Panc1 (cell line): ENCODE results near the gene SLC10A1. TPM values are rescaled to one million over a fixed set of nuclear protein-coding genes. Genes with fewer than 3 reads are reported as not detected.

Source experiments
- ATAC-seq: fragments of 200-7000 bp; cut with Tn5 transposase; 2 replicates; pipeline ENCODE4 v1.9.1; 2020; ENCODE audit warnings: mild to moderate bottlenecking, moderate library complexity
- BruUV-seq: library from RNA; stranded (reverse); fragments of 400-500 nt; replicated peaks from 2 replicates; lab custom pipeline; 2021; lab: Mats Ljungman, UMichigan
- CTCF ChIA-PET: fragments of 300-600 bp; sonication (Branson Sonifier 250); formaldehyde crosslinking; loops from one replicate; lab custom pipeline; 2022; ENCODE audit warnings: antibody characterized with exemption; lab: Charles Lee
- POLR2A ChIA-PET: fragments of 300-600 bp; sonication (Branson Sonifier 250); formaldehyde crosslinking; loops from one replicate; lab custom pipeline; 2022; ENCODE audit warnings: antibody characterized with exemption; lab: Charles Lee
- DNase-seq: peaks from one replicate; pipeline ENCODE4 v3.0.0-alpha.2; 2010; ENCODE audit warnings: low read depth, low spot score
- H3K27ac ChIP-seq: 2 replicates; pipeline ENCODE4 v1.5.1; 2011; ENCODE audit warnings: mild to moderate bottlenecking, low read length, inconsistent platforms
- H3K27me3 ChIP-seq: fragments of 200-500 bp; sonication (Bioruptor generic); 2 replicates; pipeline ENCODE4 v1.6.0; 2014; ENCODE audit warnings: low read length, inconsistent platforms; ENCODE audit not compliant: control insufficient read depth, insufficient read depth
- H3K36me3 ChIP-seq: fragments of 200-500 bp; sonication (Bioruptor generic); 2 replicates; pipeline ENCODE4 v1.5.1; 2014; ENCODE audit warnings: inconsistent platforms, mild to moderate bottlenecking, low read length, moderate library complexity; ENCODE audit not compliant: control insufficient read depth, insufficient read depth
- H3K4me1 ChIP-seq: 2 replicates; pipeline ENCODE4 v1.5.1; 2011; ENCODE audit warnings: inconsistent platforms, mild to moderate bottlenecking, low read length, moderate library complexity; ENCODE audit not compliant: control insufficient read depth, insufficient read depth
- H3K4me3 ChIP-seq, 2 experiments: 2 replicates each; pipeline ENCODE4 v1.5.1; 2011 to 2012; ENCODE audit warnings: low read depth in 2 of 2, low read length in 2 of 2, mild to moderate bottlenecking in 2 of 2, inconsistent platforms in 1 of 2, moderate library complexity in 1 of 2
- H3K9me3 ChIP-seq: fragments of 200-500 bp; sonication (Bioruptor generic); 2 replicates; pipeline ENCODE4 v1.5.1; 2014; ENCODE audit warnings: low read depth, mild to moderate bottlenecking, inconsistent platforms, low read length, moderate library complexity; ENCODE audit not compliant: control insufficient read depth, insufficient read depth
- CTCF ChIP-seq: fragments of 450-650 bp; IDR thresholded peaks from 2 replicates; pipeline ENCODE4 v1.5.1; 2017; ENCODE audit warnings: mild to moderate bottlenecking
- POLR2AphosphoS5 ChIP-seq: IDR thresholded peaks from 2 replicates; pipeline ENCODE4 v1.6.1; 2012; ENCODE audit warnings: mild to moderate bottlenecking, low read depth, low read length, moderate library complexity
- REST ChIP-seq, 2 experiments: IDR thresholded peaks; 2 replicates each; pipeline ENCODE4 v1.6.1; 2011 to 2012; ENCODE audit warnings: low read depth in 2 of 2, control low read depth in 1 of 2, low read length in 1 of 2, mild to moderate bottlenecking in 1 of 2, moderate library complexity in 1 of 2; ENCODE audit not compliant: insufficient read depth in 1 of 2
- SIN3A ChIP-seq: IDR thresholded peaks from 2 replicates; pipeline ENCODE4 v1.6.1; 2012; ENCODE audit warnings: low read depth, mild to moderate bottlenecking, low read length, moderate library complexity, borderline replicate concordance; ENCODE audit not compliant: insufficient read depth
- TCF7L2 ChIP-seq: IDR thresholded peaks from 2 replicates; pipeline ENCODE4 v1.6.1; 2011; ENCODE audit warnings: mild to moderate bottlenecking, low read depth, low read length, inconsistent platforms
- in situ Hi-C: cut with HindIII; loops from 2 replicates; pipeline ENCODE4 v1.10.0; 2016; ENCODE audit warnings: low sequenced_read_pairs, low pct_unique_long_range_greater_than_20kb
- intact Hi-C: fragments of 100-400 bp; cut with micrococcal nuclease; formaldehyde crosslinking; loops from one replicate; pipeline ENCODE4 v1.10.0; 2022; ENCODE audit not compliant: unreplicated experiment
- total RNA-seq: library from RNA; stranded (reverse); gene quantifications from one replicate; pipeline ENCODE4 v1.2.1, GENCODE V29; 2021; ENCODE audit not compliant: unreplicated experiment

The SLC10A1 gene
- total RNA-seq, 1 experiment from 2014 or later, result not detected

- Histone ChIP-seq H3K4me3 (no peak overlapping the region), H3K36me3 (peaks cover 57% of the 10 kb centered on the region), H3K4me1 (peaks cover 4% of the 10 kb centered on the region), H3K9me3 (no peaks in the 10 kb centered on the region), H3K27me3 (no peaks in the 10 kb centered on the region), H3K27ac (no peak overlapping the region)
- ATAC-seq (no peak), DNase-seq (no peak)
- no TSS peak for BruUV-seq
- no peak for TF ChIP-seq POLR2AphosphoS5
- no peak for TF ChIP-seq CTCF
- TF ChIP-seq REST (IDR thresholded peaks at IDR 0.05; ENCODE audit: insufficient read depth in 1 of 2, low read depth in 2 of 2, low read length in 1 of 2), result no peak
- no peak for TF ChIP-seq TCF7L2
- TF ChIP-seq SIN3A, result no peak
- CTCF ChIA-PET, result no interaction called here
- POLR2A ChIA-PET, result no interaction called here
- in situ Hi-C loops, result no loop called here
- intact Hi-C loops, result no loop called here
These were observed 26.5 kb downstream of the SLC10A1 start for GRCh38 chr14:69770559-69770958.

- CTCF ChIA-PET, result no interaction called here
- Histone ChIP-seq H3K9me3 (no peaks in the 10 kb centered on the region), H3K4me1 (peaks cover 4% of the 10 kb centered on the region), H3K27me3 (no peaks in the 10 kb centered on the region), H3K4me3 (no peak overlapping the region), H3K27ac (no peak overlapping the region), H3K36me3 (peaks cover 53% of the 10 kb centered on the region)
- ATAC-seq (no peak), DNase-seq (no peak)
- no TSS peak for BruUV-seq
- no peak for TF ChIP-seq TCF7L2
- no peak for TF ChIP-seq POLR2AphosphoS5
- no peak for TF ChIP-seq CTCF
- no peak for TF ChIP-seq REST (IDR thresholded peaks at IDR 0.05; ENCODE audit: insufficient read depth in 1 of 2, low read depth in 2 of 2, low read length in 1 of 2)
- no peak for TF ChIP-seq SIN3A
- POLR2A ChIA-PET, result no interaction called here
- in situ Hi-C loops, result no loop called here
- intact Hi-C loops, result no loop called here
These were observed 27.4 kb downstream of the SLC10A1 start for GRCh38 chr14:69769623-69770022.
